DLD1 (cell line): ENCODE data around the gene RAP2A.

ENCODE experiments used
- in situ Hi-C: cut with HindIII; loops from 2 replicates; pipeline ENCODE4 v1.10.0; 2017; ENCODE audit warnings: low sequenced_read_pairs

Gene RAP2A

GRCh38 chr13:97445522-97446187 lies 11.7 kb downstream of the RAP2A start:
- in situ Hi-C loops, result loop anchor here (25.0 kb wide), 1 partner anchor 567 kb away; no protein-coding TSS in a partner anchor

DNA sequence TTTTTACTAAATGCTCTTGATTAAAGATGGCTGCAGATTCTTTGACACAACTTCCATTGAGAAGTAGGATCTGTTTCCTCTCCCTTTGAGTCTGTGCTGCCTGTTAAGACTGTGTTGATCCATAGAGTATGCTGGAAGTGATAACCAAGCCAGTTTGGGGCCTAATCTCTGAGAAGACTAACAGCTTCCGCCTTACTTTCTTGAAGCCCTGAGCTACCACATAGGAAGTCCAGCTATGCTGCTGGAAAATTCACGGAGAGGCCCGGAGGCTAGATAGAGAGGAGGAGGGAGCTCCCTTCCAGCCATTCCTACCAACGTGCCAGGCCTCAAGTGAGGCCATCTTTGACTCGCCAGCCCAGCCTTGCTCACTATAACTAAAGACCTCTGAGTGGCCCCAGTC lies 12.5 kb downstream of the RAP2A start:
- in situ Hi-C loops, result loop anchor here (25.0 kb wide), 1 partner anchor 566 kb away; no protein-coding TSS in a partner anchor

GRCh38 chr13:97448503-97449251 lies 14.7 kb downstream of the RAP2A start:
- in situ Hi-C loops, result loop anchor here (25.0 kb wide), 1 partner anchor 564 kb away; no protein-coding TSS in a partner anchor

- in situ Hi-C loops, result no loop called here
These were observed 20.7 kb downstream of the RAP2A start for GRCh38 chr13:97454699-97455098.

DNA sequence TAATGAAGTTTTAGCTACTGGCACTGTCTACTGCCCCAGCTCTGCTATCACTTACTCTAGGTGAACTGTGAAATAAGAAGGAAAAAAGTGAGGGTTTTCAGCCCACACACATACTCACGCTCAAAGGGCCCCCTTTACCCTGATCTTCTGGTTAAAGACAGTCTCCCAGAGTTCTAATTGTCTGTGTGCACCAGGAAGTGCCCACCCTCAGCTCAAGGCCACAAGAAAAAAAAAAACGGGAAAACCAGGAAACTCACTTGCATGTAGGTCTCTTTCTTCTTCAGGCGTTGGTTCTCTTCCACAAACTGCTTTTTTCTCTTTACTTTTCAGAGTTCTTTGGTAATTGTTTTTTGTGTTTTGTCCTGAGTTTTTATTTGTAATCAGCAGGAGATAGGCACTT lies 22.1 kb downstream of the RAP2A start:
- in situ Hi-C loops, result no loop called here

DNA sequence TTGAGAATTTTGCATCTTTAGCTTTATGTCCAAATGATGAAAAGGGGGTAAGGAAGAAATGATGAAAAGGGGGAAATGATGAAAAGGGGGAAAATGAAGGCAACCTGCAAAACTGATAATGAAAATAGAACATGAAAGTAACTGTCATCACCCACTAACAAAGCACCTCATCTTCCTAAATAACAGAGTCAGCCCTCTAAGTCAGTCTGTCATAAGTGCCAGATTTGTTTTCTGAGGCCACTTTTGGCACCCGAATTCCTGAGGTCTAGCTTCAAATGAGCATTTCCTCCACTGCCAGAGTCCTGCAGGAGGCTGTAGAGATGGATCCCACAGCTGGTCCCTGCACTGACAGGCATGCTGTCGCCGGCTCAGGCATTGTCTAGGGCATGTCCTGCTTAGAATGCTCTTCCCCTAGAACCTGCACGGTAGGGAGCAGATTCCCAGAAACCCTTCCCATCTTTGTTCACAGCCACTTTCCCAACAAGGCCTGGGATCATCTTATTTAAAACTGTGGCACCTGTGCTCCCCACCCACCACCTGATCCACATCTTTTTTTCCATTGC lies 25.3 kb downstream of the RAP2A start:
- in situ Hi-C loops, result no loop called here

DNA sequence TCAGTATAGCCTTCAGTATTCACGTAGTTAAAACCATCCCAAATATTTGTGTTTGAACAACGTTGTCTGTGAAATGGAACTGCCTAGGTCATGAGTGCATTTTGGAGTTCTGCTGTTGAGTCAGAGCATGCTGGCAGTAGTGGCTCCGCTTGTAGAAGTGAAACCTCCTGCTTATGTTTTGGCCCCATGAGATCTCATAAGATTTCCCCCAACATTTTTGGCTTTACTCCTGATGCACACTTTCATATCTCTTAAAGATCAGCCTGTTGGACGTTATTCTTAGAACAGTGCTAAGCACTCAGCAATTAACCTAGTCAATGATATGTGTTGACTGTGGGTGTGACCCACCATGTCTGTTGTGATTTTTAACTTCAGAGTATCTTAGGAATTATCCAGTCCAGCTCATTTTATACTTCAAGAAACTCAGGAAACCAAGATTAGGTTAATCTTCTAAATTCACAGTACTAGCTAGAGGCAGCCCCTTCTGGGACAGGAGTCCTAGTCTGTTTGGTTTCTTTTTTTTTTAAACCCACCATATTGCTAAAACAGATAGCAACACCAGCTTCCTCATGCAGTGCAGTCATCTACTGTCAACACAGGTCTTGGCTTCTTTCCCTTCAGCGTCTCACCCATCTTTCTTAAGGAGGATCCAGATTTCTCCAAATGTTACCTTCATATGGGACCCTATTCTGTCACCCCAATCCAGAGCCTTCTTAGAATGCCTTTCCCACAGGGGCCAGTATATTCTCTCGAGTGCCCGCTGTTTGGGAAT lies 26.2 kb downstream of the RAP2A start:
- in situ Hi-C loops, result no loop called here

DNA sequence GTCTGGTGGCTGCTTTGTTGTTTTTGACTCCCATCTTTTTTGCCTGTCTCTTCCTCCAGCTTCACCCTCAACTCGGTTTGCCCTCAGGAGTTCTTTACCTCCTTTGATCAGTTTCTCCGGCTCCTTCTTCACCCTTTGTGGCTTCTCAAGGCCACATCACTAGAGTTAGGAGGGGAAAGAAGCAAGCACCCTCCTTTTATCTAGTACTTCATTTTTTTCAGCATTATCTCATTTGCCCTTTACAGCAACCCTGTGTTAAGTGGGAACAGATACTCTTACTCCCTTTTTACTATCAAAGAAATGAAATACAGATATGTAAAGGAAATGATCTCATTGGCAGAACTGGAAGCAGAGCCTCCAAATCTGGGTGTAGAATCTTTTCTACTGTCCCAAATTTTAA lies 26.9 kb downstream of the RAP2A start:
- in situ Hi-C loops, result no loop called here

DNA sequence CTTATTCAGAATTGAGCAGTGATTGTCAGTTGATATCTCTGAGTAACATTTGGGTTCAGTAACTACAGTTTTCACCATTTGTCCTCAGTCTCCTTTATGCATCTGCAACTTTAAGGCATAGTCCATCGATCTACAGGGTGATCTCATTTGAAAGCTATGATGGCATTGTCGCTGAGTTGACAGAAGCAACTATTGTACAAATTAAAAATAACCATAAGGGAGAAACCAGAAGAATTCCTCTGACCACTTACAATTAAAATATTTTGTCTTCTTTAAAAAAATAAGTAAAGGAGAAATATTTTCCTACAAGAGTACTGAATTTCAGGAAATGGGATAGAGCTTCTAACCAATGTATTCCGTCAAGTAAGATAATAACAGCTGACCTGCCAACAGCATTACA lies 30.6 kb downstream of the RAP2A start:
- in situ Hi-C loops, result no loop called here

DNA sequence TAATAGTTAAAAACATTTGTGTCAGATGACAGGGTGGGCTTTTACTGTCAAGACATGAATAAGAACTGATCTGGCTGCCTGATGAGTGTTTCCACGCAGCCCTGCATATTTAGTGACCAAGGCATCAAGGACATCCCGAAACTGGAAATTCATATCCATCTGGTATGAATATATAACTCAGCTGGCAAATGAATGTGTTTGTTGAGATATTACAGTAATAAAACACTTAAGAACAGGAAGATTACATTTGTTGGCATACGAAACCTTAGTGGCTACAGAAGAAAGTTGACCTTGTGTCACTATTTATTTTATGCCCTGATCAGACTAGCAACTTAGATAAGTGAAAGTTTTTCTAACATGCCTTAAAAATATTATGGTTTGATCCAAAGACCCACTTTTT lies 32.8 kb downstream of the RAP2A start:
- in situ Hi-C loops, result no loop called here

GRCh38 chr13:97468331-97468730 lies 34.4 kb downstream of the RAP2A start:
- in situ Hi-C loops, result no loop called here

DNA sequence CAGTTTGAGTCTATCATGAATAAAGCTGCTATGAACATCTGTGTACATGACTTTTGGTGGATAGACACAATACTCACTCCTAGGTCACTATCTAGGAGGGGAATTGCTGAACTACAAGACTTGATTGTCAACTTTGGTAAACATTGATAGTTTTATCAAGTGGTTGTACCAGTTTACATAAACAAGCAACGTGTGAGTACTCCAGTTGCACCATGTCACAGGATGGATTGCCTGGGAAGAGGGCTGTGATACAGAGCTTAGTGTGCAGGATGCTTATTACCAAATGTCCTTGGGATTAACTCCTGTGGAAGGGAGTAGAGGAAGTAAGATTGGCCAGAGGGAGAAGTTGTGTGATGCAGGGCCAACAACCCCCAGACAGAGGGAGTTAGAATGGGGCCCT lies 37.7 kb downstream of the RAP2A start:
- in situ Hi-C loops, result no loop called here

GRCh38 chr13:97474349-97474980 lies 40.5 kb downstream of the RAP2A start:
- in situ Hi-C loops, result no loop called here

- in situ Hi-C loops, result no loop called here
These were observed 41.0 kb downstream of the RAP2A start for GRCh38 chr13:97475011-97475410.

GRCh38 chr13:97477844-97478243 lies 43.9 kb downstream of the RAP2A start:
- in situ Hi-C loops, result no loop called here

- in situ Hi-C loops, result no loop called here
These were observed 44.3 kb downstream of the RAP2A start for GRCh38 chr13:97478247-97478646.

- in situ Hi-C loops, result no loop called here
These were observed 49.5 kb downstream of the RAP2A start for GRCh38 chr13:97483465-97483864.

DNA sequence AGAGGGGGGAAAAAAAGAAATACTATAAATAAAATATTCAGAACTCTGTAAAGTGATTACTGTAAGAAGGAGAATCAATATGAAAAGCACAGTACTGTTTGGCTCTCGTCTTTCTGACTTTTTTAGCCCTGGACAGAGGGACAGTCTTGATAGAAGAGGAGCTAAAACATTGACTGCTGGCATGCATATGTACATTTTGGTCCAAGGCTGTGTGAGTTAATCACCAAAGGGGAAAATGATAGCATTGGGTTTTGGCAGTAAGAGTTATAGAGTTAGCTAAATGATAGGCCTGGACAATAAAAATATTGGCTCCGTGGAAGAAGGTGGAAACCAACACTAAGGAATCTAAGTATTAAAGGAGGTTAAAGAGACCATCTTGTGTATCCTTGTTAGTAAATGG lies 50.3 kb downstream of the RAP2A start:
- in situ Hi-C loops, result no loop called here

- in situ Hi-C loops, result no loop called here
These were observed 51.4 kb downstream of the RAP2A start for GRCh38 chr13:97485320-97485719.

DNA sequence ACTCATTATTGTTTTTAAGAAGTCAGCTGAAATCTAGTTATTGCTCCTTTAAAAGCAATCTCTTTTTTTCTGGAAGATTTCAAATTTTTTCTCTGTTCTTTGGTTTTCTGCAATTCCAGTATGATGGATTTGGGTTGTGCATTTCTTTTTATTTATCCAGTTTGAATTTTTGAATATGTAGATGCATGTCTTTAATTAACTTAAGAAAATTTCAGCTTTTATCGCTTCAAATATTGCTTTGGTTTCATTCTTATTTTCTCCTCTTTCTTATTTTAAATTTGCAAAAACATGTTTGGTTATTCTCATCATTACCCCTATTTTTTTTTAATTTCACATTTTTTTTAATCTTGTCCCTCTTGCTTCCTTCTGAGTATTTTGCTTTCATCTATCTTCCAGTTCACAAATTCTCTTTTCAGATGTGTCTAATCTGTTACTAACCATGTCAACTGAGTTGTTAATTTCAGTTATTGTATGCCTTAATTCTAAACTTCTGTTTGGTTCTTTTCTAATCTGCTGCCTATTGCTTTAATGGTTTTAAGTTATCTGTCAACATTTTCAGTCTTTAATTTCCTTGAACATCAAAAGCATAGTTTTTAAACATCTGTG lies 56.8 kb downstream of the RAP2A start:
- in situ Hi-C loops, result no loop called here
